ENCODE results near the gene SULT1C3. TPM values are rescaled to one million over a fixed set of nuclear protein-coding genes. Genes with fewer than 3 reads are reported as not detected.

Gene SULT1C3
- total RNA-seq, 4 donors from 2014 or later: not detected

- TF ChIP-seq CTCF (IDR thresholded peaks at IDR 0.05; ENCODE audit: low read depth): no peak
Observed at GRCh38 chr2:108224022-108224421, 15.7 kb upstream of the SULT1C3 start.

- TF ChIP-seq CTCF (IDR thresholded peaks at IDR 0.05; ENCODE audit: low read depth): no peak
Observed at GRCh38 chr2:108226564-108226963, 13.2 kb upstream of the SULT1C3 start.

- TF ChIP-seq CTCF (IDR thresholded peaks at IDR 0.05; ENCODE audit: low read depth): no peak
Observed at GRCh38 chr2:108228006-108228405, 11.8 kb upstream of the SULT1C3 start.

- no peak for TF ChIP-seq CTCF (IDR thresholded peaks at IDR 0.05; ENCODE audit: low read depth)
Observed at GRCh38 chr2:108228537-108228936, 11.2 kb upstream of the SULT1C3 start.

GRCh38 chr2:108229875-108230274 is 9.9 kb upstream of the SULT1C3 start:
- TF ChIP-seq CTCF (IDR thresholded peaks at IDR 0.05; ENCODE audit: low read depth): no peak

- TF ChIP-seq CTCF (IDR thresholded peaks at IDR 0.05; ENCODE audit: low read depth): no peak
Observed at GRCh38 chr2:108235577-108235976, 4.2 kb upstream of the SULT1C3 start.

- no peak for TF ChIP-seq CTCF (IDR thresholded peaks at IDR 0.05; ENCODE audit: low read depth)
Observed at GRCh38 chr2:108236676-108237335, 3.0 kb upstream of the SULT1C3 start.
